ENCODE results near the gene RFFL. TPM values are rescaled to one million over a fixed set of nuclear protein-coding genes. Genes with fewer than 3 reads are reported as not detected.

RFFL gene
- total and polyA plus RNA-seq, 9 of the 15 experiments (the other 6 are each of a cell fraction or from before 2014, with no cell fraction given) = 3.4 to 18.1 (median 12.8) TPM

DNA sequence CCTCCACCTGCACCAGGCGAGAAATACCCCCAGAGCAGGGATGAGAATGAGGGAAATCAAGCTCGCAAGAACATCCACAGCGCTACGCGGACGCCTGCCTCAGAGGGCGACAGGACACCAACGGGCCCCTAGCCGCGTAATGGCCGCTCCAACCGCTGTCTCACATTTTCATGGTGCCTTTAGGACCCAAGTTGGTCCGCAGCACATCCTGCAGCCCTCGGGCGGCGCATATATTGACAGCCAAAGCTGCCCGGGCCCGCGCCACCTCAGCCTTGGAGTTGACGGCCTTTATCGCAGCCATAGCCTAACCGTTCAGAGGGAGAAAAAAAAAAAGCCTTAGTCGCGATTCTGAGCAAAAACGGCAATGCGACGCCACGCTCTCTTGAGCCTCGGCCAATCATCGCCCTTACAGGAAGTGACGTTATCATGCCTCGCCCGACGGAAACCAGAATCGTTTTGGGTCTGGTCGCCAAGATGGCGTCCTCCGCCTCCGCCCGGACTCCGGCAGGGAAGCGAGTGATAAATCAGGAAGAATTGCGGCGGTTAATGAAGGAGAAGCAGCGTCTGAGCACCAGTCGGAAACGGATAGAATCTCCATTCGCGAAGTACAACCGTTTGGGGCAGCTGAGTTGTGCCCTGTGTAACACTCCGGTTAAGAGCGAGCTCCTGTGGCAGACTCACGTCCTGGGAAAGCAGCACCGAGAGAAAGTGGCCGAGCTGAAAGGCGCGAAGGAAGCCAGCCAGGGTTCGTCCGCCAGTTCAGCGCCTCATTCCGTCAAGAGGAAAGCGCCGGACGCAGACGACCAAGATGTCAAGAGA lies 102.2 kb downstream of the RFFL start, which contains the start of the genes CCT6B and ZNF830 (continued):
- TF ChIP-seq, protein P1, sequence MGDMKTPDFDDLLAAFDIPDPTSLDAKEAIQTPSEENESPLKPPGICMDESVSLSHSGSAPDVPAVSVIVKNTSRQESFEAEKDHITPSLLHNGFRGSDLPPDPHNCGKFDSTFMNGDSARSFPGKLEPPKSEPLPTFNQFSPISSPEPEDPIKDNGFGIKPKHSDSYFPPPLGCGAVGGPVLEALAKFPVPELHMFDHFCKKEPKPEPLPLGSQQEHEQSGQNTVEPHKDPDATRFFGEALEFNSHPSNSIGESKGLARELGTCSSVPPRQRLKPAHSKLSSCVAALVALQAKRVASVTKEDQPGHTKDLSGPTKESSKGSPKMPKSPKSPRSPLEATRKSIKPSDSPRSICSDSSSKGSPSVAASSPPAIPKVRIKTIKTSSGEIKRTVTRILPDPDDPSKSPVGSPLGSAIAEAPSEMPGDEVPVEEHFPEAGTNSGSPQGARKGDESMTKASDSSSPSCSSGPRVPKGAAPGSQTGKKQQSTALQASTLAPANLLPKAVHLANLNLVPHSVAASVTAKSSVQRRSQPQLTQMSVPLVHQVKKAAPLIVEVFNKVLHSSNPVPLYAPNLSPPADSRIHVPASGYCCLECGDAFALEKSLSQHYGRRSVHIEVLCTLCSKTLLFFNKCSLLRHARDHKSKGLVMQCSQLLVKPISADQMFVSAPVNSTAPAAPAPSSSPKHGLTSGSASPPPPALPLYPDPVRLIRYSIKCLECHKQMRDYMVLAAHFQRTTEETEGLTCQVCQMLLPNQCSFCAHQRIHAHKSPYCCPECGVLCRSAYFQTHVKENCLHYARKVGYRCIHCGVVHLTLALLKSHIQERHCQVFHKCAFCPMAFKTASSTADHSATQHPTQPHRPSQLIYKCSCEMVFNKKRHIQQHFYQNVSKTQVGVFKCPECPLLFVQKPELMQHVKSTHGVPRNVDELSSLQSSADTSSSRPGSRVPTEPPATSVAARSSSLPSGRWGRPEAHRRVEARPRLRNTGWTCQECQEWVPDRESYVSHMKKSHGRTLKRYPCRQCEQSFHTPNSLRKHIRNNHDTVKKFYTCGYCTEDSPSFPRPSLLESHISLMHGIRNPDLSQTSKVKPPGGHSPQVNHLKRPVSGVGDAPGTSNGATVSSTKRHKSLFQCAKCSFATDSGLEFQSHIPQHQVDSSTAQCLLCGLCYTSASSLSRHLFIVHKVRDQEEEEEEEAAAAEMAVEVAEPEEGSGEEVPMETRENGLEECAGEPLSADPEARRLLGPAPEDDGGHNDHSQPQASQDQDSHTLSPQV (IDR thresholded peaks at IDR 0.05) = peak; percentile 53
- TF ChIP-seq ZNF197 (CRISPR knock-in tag; IDR thresholded peaks at IDR 0.05; ENCODE audit: low read depth) (0 out of 2 replicates have a peak, but pooled peaks have one; percentile 49), CREB1 (IDR thresholded peaks at IDR 0.05) (peak; percentile 95), CREB1 (CRISPR knock-in tag; IDR thresholded peaks at IDR 0.05) (peak; percentile 94), ZBTB7A (IDR thresholded peaks at IDR 0.05; ENCODE audit: borderline replicate concordance, control insufficient read depth, low read depth, low read length) (no peak), EZH2 (IDR thresholded peaks at IDR 0.05; ENCODE audit: borderline replicate concordance, low read depth, low read length) (no peak), GTF2E2 (tag; IDR thresholded peaks at IDR 0.05) (peak; percentile 82), POLR3G (IDR thresholded peaks at IDR 0.05; ENCODE audit: extremely low read depth, insufficient read length, insufficient replicate concordance) (no peak), FOXK2 (conservative IDR thresholded peaks at IDR 0.05 in 1 of 2, IDR thresholded peaks at IDR 0.05 in 1 of 2; ENCODE audit: low read depth in 2 of 2) (peak; percentile 65 to 67), ZZZ3 (IDR thresholded peaks at IDR 0.05) (no peak), ZKSCAN1 (IDR thresholded peaks at IDR 0.05; ENCODE audit: low read depth, low read length) (peak; percentile 7; the same call in 1 of the 2 replicates), SIN3B (IDR thresholded peaks at IDR 0.05; ENCODE audit: low read depth) (peak; percentile 100), MTA1 (IDR thresholded peaks at IDR 0.05; ENCODE audit: borderline replicate concordance) (peak; percentile 98), UBTF (IDR thresholded peaks at IDR 0.05; ENCODE audit: borderline replicate concordance in 1 of 2, low read depth in 2 of 2, low read length in 2 of 2) (0 out of 4 replicates have a peak, but pooled peaks of 1 of the 2 experiments have one; percentile 14), ELF1 (tag; IDR thresholded peaks at IDR 0.05) (peak; percentile 56; the same call in 1 of the 2 replicates), LCOR (CRISPR knock-in tag; IDR thresholded peaks at IDR 0.05) (peak; percentile 11; the same call in 1 of the 2 replicates), FOXM1 (IDR thresholded peaks at IDR 0.05; ENCODE audit: low read depth) (peak; percentile 33; the same call in 1 of the 2 replicates), FOXM1 (CRISPR knock-in tag; IDR thresholded peaks at IDR 0.05; ENCODE audit: low read depth) (no peak), NFRKB (IDR thresholded peaks at IDR 0.05; ENCODE audit: low read depth) (peak; percentile 97), HOXB6 (CRISPR knock-in tag; IDR thresholded peaks at IDR 0.05; ENCODE audit: borderline replicate concordance) (0 out of 2 replicates have a peak, but pooled peaks have one; percentile 62), NR2C2 (CRISPR knock-in tag; IDR thresholded peaks at IDR 0.05) (peak; percentile 46; the same call in 1 of the 2 replicates), NR2C2 (tag; IDR thresholded peaks at IDR 0.05) (peak; percentile 64), ZNF707 (CRISPR knock-in tag; conservative IDR thresholded peaks at IDR 0.05) (no peak)

Data from K562 (cell line).